ENCODE data around the gene SLC36A3.

DNA sequence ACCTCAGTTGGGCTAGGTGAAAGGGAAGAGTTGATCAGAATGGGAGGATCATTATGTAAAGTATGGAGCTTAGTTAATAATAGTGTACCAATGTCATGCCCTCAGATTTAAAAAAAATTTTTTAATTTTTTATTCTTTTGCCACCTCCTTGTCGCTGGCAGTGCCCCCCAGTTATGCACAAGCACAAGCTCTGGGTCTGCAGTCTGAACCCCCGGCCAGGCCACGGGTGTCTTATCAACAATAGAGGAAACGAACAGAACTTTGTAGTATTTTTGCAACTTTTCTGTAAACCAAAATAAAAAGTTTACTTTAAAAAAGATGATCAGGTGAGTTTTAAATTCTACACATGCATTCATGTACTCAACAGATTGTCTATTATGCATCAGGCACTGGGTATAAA is 51.9 kb downstream of the SLC36A3 start:
- TF ChIP-seq, protein P1, sequence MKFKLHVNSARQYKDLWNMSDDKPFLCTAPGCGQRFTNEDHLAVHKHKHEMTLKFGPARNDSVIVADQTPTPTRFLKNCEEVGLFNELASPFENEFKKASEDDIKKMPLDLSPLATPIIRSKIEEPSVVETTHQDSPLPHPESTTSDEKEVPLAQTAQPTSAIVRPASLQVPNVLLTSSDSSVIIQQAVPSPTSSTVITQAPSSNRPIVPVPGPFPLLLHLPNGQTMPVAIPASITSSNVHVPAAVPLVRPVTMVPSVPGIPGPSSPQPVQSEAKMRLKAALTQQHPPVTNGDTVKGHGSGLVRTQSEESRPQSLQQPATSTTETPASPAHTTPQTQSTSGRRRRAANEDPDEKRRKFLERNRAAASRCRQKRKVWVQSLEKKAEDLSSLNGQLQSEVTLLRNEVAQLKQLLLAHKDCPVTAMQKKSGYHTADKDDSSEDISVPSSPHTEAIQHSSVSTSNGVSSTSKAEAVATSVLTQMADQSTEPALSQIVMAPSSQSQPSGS (CRISPR knock-in tag; IDR thresholded peaks at IDR 0.05; ENCODE audit: borderline replicate concordance, low read depth) = no peak
- TF ChIP-seq, protein P2, sequence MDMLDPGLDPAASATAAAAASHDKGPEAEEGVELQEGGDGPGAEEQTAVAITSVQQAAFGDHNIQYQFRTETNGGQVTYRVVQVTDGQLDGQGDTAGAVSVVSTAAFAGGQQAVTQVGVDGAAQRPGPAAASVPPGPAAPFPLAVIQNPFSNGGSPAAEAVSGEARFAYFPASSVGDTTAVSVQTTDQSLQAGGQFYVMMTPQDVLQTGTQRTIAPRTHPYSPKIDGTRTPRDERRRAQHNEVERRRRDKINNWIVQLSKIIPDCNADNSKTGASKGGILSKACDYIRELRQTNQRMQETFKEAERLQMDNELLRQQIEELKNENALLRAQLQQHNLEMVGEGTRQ (CRISPR knock-in tag; IDR thresholded peaks at IDR 0.05) = no peak
- TF ChIP-seq, protein P3, sequence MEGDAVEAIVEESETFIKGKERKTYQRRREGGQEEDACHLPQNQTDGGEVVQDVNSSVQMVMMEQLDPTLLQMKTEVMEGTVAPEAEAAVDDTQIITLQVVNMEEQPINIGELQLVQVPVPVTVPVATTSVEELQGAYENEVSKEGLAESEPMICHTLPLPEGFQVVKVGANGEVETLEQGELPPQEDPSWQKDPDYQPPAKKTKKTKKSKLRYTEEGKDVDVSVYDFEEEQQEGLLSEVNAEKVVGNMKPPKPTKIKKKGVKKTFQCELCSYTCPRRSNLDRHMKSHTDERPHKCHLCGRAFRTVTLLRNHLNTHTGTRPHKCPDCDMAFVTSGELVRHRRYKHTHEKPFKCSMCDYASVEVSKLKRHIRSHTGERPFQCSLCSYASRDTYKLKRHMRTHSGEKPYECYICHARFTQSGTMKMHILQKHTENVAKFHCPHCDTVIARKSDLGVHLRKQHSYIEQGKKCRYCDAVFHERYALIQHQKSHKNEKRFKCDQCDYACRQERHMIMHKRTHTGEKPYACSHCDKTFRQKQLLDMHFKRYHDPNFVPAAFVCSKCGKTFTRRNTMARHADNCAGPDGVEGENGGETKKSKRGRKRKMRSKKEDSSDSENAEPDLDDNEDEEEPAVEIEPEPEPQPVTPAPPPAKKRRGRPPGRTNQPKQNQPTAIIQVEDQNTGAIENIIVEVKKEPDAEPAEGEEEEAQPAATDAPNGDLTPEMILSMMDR (IDR thresholded peaks at IDR 0.05) = no peak
- TF ChIP-seq SMAD3 (CRISPR knock-in tag; IDR thresholded peaks at IDR 0.05; ENCODE audit: borderline replicate concordance) (no peak), NR1H2 (CRISPR knock-in tag; IDR thresholded peaks at IDR 0.05) (no peak), ATF1 (CRISPR knock-in tag; IDR thresholded peaks at IDR 0.05) (no peak), CREB1 (CRISPR knock-in tag; IDR thresholded peaks at IDR 0.05) (no peak), ZNF317 (CRISPR knock-in tag; IDR thresholded peaks at IDR 0.05; ENCODE audit: borderline replicate concordance, low read depth) (no peak)
- TF ChIP-seq, protein P4, sequence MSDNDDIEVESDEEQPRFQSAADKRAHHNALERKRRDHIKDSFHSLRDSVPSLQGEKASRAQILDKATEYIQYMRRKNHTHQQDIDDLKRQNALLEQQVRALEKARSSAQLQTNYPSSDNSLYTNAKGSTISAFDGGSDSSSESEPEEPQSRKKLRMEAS (CRISPR knock-in tag; IDR thresholded peaks at IDR 0.05) = no peak
- TF ChIP-seq, protein P5, sequence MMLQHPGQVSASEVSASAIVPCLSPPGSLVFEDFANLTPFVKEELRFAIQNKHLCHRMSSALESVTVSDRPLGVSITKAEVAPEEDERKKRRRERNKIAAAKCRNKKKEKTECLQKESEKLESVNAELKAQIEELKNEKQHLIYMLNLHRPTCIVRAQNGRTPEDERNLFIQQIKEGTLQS (CRISPR knock-in tag; conservative IDR thresholded peaks at IDR 0.05) = no peak
- TF ChIP-seq, protein P6, sequence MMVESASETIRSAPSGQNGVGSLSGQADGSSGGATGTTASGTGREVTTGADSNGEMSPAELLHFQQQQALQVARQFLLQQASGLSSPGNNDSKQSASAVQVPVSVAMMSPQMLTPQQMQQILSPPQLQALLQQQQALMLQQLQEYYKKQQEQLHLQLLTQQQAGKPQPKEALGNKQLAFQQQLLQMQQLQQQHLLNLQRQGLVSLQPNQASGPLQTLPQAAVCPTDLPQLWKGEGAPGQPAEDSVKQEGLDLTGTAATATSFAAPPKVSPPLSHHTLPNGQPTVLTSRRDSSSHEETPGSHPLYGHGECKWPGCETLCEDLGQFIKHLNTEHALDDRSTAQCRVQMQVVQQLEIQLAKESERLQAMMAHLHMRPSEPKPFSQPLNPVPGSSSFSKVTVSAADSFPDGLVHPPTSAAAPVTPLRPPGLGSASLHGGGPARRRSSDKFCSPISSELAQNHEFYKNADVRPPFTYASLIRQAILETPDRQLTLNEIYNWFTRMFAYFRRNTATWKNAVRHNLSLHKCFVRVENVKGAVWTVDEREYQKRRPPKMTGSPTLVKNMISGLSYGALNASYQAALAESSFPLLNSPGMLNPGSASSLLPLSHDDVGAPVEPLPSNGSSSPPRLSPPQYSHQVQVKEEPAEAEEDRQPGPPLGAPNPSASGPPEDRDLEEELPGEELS (CRISPR knock-in tag; IDR thresholded peaks at IDR 0.05) = no peak

All from WTC11 (cell line).